ENCODE data around the gene JAKMIP2. TPM values are rescaled to one million over a fixed set of nuclear protein-coding genes. Genes with fewer than 3 reads are reported as not detected.

Gene JAKMIP2
- total RNA-seq, 1 donor from 2014 or later: 2.0 TPM

GRCh38 chr5:147610798-147611197, 171.7 kb downstream of the JAKMIP2 start:
- no peak for TF ChIP-seq CTCF (IDR thresholded peaks at IDR 0.05)
- DNase-seq: no peak
- POLR2A ChIA-PET: no interaction called here
- Mint-ChIP-seq H3K4me3 (no peak overlapping the region), H3K27ac (no peak overlapping the region), H3K27me3 (peaks cover 4% of the 10 kb centered on the region), H3K4me1 (no peaks in the 10 kb centered on the region), H3K9me3 (no peaks in the 10 kb centered on the region), H3K36me3 (ENCODE audit: low read depth) (peaks cover 5% of the 10 kb centered on the region)
- ATAC-seq (ENCODE audit: low read depth): no peak
- CTCF ChIA-PET: no interaction called here
- intact Hi-C loops (cut with micrococcal nuclease): no loop called here

DNA sequence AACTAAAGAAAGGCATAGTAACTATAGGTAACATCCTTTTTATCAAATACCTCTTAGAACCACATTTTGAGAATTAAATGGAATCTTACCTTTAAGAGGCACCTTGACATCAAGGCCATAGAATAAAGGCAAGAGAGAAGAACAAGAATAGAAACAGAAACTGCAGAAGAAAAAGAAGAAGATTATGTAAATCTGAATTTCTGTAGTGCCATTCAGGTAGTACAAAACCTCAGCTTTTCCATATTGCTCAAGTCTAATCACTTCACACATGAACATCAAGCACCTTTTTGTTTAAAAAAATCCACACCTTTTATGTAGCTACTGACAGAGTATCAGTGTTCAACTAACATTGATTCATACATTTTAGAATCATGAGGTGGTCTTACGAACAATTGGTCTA, 180.9 kb downstream of the JAKMIP2 start:
- Mint-ChIP-seq H3K4me1 (no peaks in the 10 kb centered on the region), H3K27me3 (no peaks in the 10 kb centered on the region), H3K36me3 (ENCODE audit: low read depth) (no peaks in the 10 kb centered on the region), H3K9me3 (no peaks in the 10 kb centered on the region), H3K4me3 (no peak overlapping the region), H3K27ac (no peak overlapping the region)
- ATAC-seq (ENCODE audit: low read depth) (no peak), DNase-seq (no peak)
- no peak for TF ChIP-seq CTCF (IDR thresholded peaks at IDR 0.05)
- ChIA-PET CTCF (no interaction called here), POLR2A (no interaction called here)
- intact Hi-C loops (cut with micrococcal nuclease): no loop called here

DNA sequence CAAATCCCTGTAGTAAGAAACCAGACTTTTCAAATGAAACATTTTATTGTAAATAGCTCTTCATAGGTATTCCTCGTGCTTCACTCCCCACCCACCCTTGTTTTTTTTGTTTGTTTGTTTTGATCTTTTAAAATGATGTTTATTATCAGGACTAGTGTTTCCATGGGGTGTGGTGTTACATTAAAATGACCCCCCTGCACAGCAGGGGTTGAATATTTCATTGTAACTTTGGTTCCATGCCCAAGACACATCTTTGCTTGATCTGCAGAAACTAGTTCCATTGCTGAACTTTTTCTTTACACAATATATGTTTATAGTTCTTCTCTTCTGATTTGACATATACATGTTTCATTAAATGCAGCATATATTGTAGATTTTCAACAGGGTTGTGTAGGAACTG, 191.4 kb downstream of the JAKMIP2 start:
- ChIA-PET POLR2A (no interaction called here), CTCF (interaction anchor here (0.7 kb wide), 1 partner anchor 37 kb away, joined by 3 read pairs; no protein-coding TSS in a partner anchor)
- H3K36me3 Mint-ChIP-seq (ENCODE audit: low read depth): no peaks in the 10 kb centered on the region
- H3K27me3 Mint-ChIP-seq: no peaks in the 10 kb centered on the region
- no peak for DNase-seq
- TF ChIP-seq CTCF (IDR thresholded peaks at IDR 0.05): no peak
- intact Hi-C loops (cut with micrococcal nuclease): no loop called here
- no peak for ATAC-seq (ENCODE audit: low read depth)
- H3K9me3 Mint-ChIP-seq: peaks cover 5% of the 10 kb centered on the region
- no peak overlapping the region for H3K27ac Mint-ChIP-seq
- no peak overlapping the region for H3K4me3 Mint-ChIP-seq
- no peaks in the 10 kb centered on the region for H3K4me1 Mint-ChIP-seq

- intact Hi-C loops (cut with micrococcal nuclease): no loop called here
- no peak for TF ChIP-seq CTCF (IDR thresholded peaks at IDR 0.05)
- Mint-ChIP-seq H3K27me3 (no peaks in the 10 kb centered on the region), H3K27ac (no peak overlapping the region), H3K4me1 (no peaks in the 10 kb centered on the region), H3K4me3 (no peak overlapping the region), H3K36me3 (ENCODE audit: low read depth) (no peaks in the 10 kb centered on the region), H3K9me3 (peaks cover 3% of the 10 kb centered on the region)
- CTCF ChIA-PET: no interaction called here
- POLR2A ChIA-PET: no interaction called here
- DNase-seq (no peak), ATAC-seq (ENCODE audit: low read depth) (no peak)
Observed at GRCh38 chr5:147590096-147590495, 192.4 kb downstream of the JAKMIP2 start.

- no peaks in the 10 kb centered on the region for H3K9me3 Mint-ChIP-seq
- no peak for ATAC-seq (ENCODE audit: low read depth)
- no peak overlapping the region for H3K27ac Mint-ChIP-seq
- H3K4me1 Mint-ChIP-seq: no peaks in the 10 kb centered on the region
- H3K27me3 Mint-ChIP-seq: no peaks in the 10 kb centered on the region
- TF ChIP-seq CTCF (IDR thresholded peaks at IDR 0.05): no peak
- H3K4me3 Mint-ChIP-seq: no peak overlapping the region
- ChIA-PET POLR2A (no interaction called here), CTCF (no interaction called here)
- no peak for DNase-seq
- no peaks in the 10 kb centered on the region for H3K36me3 Mint-ChIP-seq (ENCODE audit: low read depth)
- intact Hi-C loops (cut with micrococcal nuclease): no loop called here
Observed at GRCh38 chr5:147586832-147587231, 195.7 kb downstream of the JAKMIP2 start.

All from activated B cell treated with CpG ODN at 0.5 μM for 24 hours (primary cell).